GM12878 (cell line): Measurements from ENCODE around the gene SLU7. TPM values are rescaled to one million over a fixed set of nuclear protein-coding genes. Genes with fewer than 3 reads are reported as not detected.

Experiments
- ATAC-seq: fragments of 200-7000 bp; cut with Tn5 transposase; 3 replicates; pipeline ENCODE4 v1.9.1; 2020; ENCODE audit warnings: mild to moderate bottlenecking, moderate library complexity
- BruUV-seq: library from RNA; stranded (reverse); fragments of 400-500 nt; replicated peaks from 2 replicates; lab custom pipeline; 2021; lab: Mats Ljungman, UMichigan
- CTCF ChIA-PET: fragments of 300-600 bp; sonication (Branson Sonifier 250); formaldehyde crosslinking; extraction: SDS; loops from one replicate; lab custom pipeline; 2021; ENCODE audit warnings: inconsistent platforms; lab: Yijun Ruan, JAX
- POLR2A ChIA-PET: fragments of 350-600 bp; formaldehyde crosslinking; extraction: SDS; loops from one replicate; lab custom pipeline; 2021; ENCODE audit warnings: inconsistent platforms; lab: Charles Lee
- RAD21 ChIA-PET: fragments of 300-600 bp; sonication (Branson Sonifier 250); formaldehyde crosslinking; loops from one replicate; lab custom pipeline; 2023; ENCODE audit warnings: antibody characterized with exemption; ENCODE audit not compliant: unreplicated experiment; lab: Charles Lee
- SMC1A ChIA-PET: fragments of 300-600 bp; sonication (Branson Sonifier 250); formaldehyde crosslinking; loops from one replicate; lab custom pipeline; 2023; ENCODE audit not compliant: unreplicated experiment, uncharacterized antibody; lab: Charles Lee
- DNase-seq: peaks from one replicate; pipeline ENCODE4 v3.0.0-alpha.2; 2011; ENCODE audit warnings: low read depth, low spot score
- FAIRE-seq: peaks from 3 replicates; lab custom pipeline; 2011; peaks lifted over from hg19 to GRCh38; lab: Jason Lieb, UNC
- H2AFZ ChIP-seq: 2 replicates; pipeline ENCODE4 v1.6.0; 2011; ENCODE audit warnings: low read depth, low read length, control low read depth; ENCODE audit not compliant: control insufficient read depth
- H3K27ac ChIP-seq: 2 replicates; pipeline ENCODE4 v1.5.1; 2011; ENCODE audit warnings: control low read depth; ENCODE audit not compliant: control insufficient read depth, insufficient read depth
- H3K27me3 ChIP-seq, 2 experiments: replicated peaks in 1 of 2; 2 replicates each; pipeline versions ENCODE4 v1.6.0 to v1.6.1; 2011; ENCODE audit warnings: low read length in 1 of 2; ENCODE audit not compliant: control insufficient read depth in 2 of 2, insufficient read depth in 2 of 2
- H3K36me3 ChIP-seq, 2 experiments: 2 replicates each; pipeline ENCODE4 v1.5.1; 2011; ENCODE audit warnings: low read length in 1 of 2; ENCODE audit not compliant: control insufficient read depth in 2 of 2, insufficient read depth in 2 of 2
- H3K4me1 ChIP-seq: 2 replicates; pipeline ENCODE4 v1.6.1; 2011; ENCODE audit warnings: mild to moderate bottlenecking, low read length, moderate library complexity, mixed read lengths; ENCODE audit not compliant: control insufficient read depth, insufficient read depth
- H3K4me2 ChIP-seq: 2 replicates; pipeline ENCODE4 v1.6.0; 2011; ENCODE audit warnings: control low read depth; ENCODE audit not compliant: control insufficient read depth, insufficient read depth
- H3K4me3 ChIP-seq: fragments of 200-600 bp; sonication (generic); 2 replicates; pipeline ENCODE4 v1.5.1; 2016
- H3K79me2 ChIP-seq: 2 replicates; pipeline ENCODE4 v1.6.0; 2011; ENCODE audit warnings: low read length; ENCODE audit not compliant: control insufficient read depth, insufficient read depth
- H3K9ac ChIP-seq: 2 replicates; pipeline ENCODE4 v1.8.0; 2011; ENCODE audit warnings: low read length, control low read depth, mixed read lengths; ENCODE audit not compliant: control insufficient read depth, insufficient read depth
- H3K9me3 ChIP-seq: replicated peaks from 3 replicates; pipeline ENCODE4 v1.5.1; 2011; ENCODE audit warnings: mild to moderate bottlenecking, low read length; ENCODE audit not compliant: control insufficient read depth, insufficient read depth
- H4K20me1 ChIP-seq: 2 replicates; pipeline ENCODE4 v1.6.0; 2011; ENCODE audit not compliant: control insufficient read depth, insufficient read depth
- MYC ChIP-seq: IDR thresholded peaks from 2 replicates; pipeline ENCODE4 v1.6.1; 2011; ENCODE audit warnings: mild to moderate bottlenecking, low read length, moderate library complexity, inconsistent platforms; ENCODE audit not compliant: insufficient read depth, insufficient replicate concordance, insufficient read length, severe bottlenecking
- NFIC ChIP-seq: IDR thresholded peaks from 2 replicates; pipeline ENCODE4 v1.6.1; 2012; ENCODE audit warnings: low read depth, mild to moderate bottlenecking, inconsistent platforms, low read length, moderate library complexity
- POLR2AphosphoS2 ChIP-seq: IDR thresholded peaks from 2 replicates; pipeline ENCODE4 v1.6.1; 2011; ENCODE audit warnings: low read depth, mild to moderate bottlenecking, low read length, improper control_type of control experiment, moderate library complexity
- SIX5 ChIP-seq: IDR thresholded peaks from 2 replicates; pipeline ENCODE4 v1.6.1; 2011; ENCODE audit warnings: mild to moderate bottlenecking, low read depth, low read length, moderate library complexity; ENCODE audit not compliant: severe bottlenecking
- SMAD1 ChIP-seq: fragments of 450-650 bp; IDR thresholded peaks from 2 replicates; pipeline ENCODE4 v1.6.1; 2018; ENCODE audit warnings: mild to moderate bottlenecking, low read depth; ENCODE audit not compliant: partially characterized antibody
- SMC3 ChIP-seq: IDR thresholded peaks from 2 replicates; pipeline ENCODE4 v1.6.1; 2011; ENCODE audit warnings: low read length, improper control_type of control experiment, borderline replicate concordance
- SUPT20H ChIP-seq: IDR thresholded peaks from 2 replicates; pipeline ENCODE4 v1.6.1; 2011; ENCODE audit warnings: low read depth, mild to moderate bottlenecking, low read length, moderate library complexity, borderline replicate concordance; ENCODE audit not compliant: control insufficient read depth
- YY1 ChIP-seq: IDR thresholded peaks from 2 replicates; pipeline ENCODE4 v1.6.1; 2011; ENCODE audit warnings: low read depth, mild to moderate bottlenecking, low read length
- WGBS: methylation state at CpG from one replicate; pipeline ENCODE4 v1.1.6; 2016; ENCODE audit warnings: low lambda C conversion rate; ENCODE audit not compliant: insufficient replicate concordance, insufficient coverage; ENCODE audit errors: missing lambda C conversion rate; 5-methylcytosine and 5-hydroxymethylcytosine counted together
- in situ Hi-C: fragments of 300-500 bp; cut with MboI; formaldehyde crosslinking; loops from 9 replicates; pipeline ENCODE4 v1.14.3; 2018; ENCODE audit warnings: mixed read lengths
- intact Hi-C: fragments of 100-400 bp; cut with micrococcal nuclease; formaldehyde crosslinking; loops from one replicate; pipeline ENCODE4 v1.14.2; 2022; ENCODE audit not compliant: unreplicated experiment
- polyA plus RNA-seq, 11 experiments: library from polyadenylated mRNA; depleted of rRNA in 4 of 11; unstranded in 6 of 11; stranded (reverse) in 5 of 11; fragments of >200 nt; fragmentation: Nextera tagmentation in 4 of 11; fragmentation: Illumina TruSeq in 1 of 11; extraction: Ambion mirVana in 4 of 11; extraction: Trizol in 1 of 11; gene quantifications; 1 replicate in 1 of 11; 2 replicates in 10 of 11; pipeline versions ENCODE4 v1.2.1 to v1.2.3, GENCODE V29; 2011 to 2016; ENCODE audit warnings: inconsistent platforms in 2 of 11, missing spikeins in 2 of 11, low read depth in 1 of 11
- total RNA-seq, 4 experiments: library from RNA; depleted of rRNA in 3 of 4; stranded (reverse); fragments of >200 nt in 3 of 4; fragmentation: Illumina TruSeq in 1 of 4; extraction: Trizol in 1 of 4; gene quantifications; 2 replicates each; pipeline versions ENCODE4 v1.2.1 to v1.2.3, GENCODE V29; 2013 to 2021
- TF ChIP-seq, protein P1 (sequence below): fragments of 450-650 bp; IDR thresholded peaks from 2 replicates; pipeline ENCODE4 v1.6.1; 2017; ENCODE audit warnings: low read depth, mild to moderate bottlenecking, moderate library complexity
- TF ChIP-seq, protein P2 (sequence below): fragments of 450-650 bp; IDR thresholded peaks from 2 replicates; pipeline ENCODE4 v1.6.1; 2016; ENCODE audit warnings: mild to moderate bottlenecking
- TF ChIP-seq, protein P3 (sequence below): IDR thresholded peaks from 2 replicates; pipeline ENCODE4 v1.6.1; 2011; ENCODE audit warnings: low read depth, mild to moderate bottlenecking, low read length, moderate library complexity, borderline replicate concordance; ENCODE audit errors: extremely low read depth
- TF ChIP-seq, protein P4 (sequence below): fragments of 450-650 bp; IDR thresholded peaks from 2 replicates; pipeline ENCODE4 v1.6.1; 2018; ENCODE audit warnings: borderline replicate concordance, mild to moderate bottlenecking; ENCODE audit not compliant: partially characterized antibody

SLU7 gene
- total and polyA plus RNA-seq, 10 of the 15 experiments (the other 5 are each of a cell fraction or from before 2014, with no cell fraction given), result 32.7 to 55.2 (median 46.6) TPM

DNA sequence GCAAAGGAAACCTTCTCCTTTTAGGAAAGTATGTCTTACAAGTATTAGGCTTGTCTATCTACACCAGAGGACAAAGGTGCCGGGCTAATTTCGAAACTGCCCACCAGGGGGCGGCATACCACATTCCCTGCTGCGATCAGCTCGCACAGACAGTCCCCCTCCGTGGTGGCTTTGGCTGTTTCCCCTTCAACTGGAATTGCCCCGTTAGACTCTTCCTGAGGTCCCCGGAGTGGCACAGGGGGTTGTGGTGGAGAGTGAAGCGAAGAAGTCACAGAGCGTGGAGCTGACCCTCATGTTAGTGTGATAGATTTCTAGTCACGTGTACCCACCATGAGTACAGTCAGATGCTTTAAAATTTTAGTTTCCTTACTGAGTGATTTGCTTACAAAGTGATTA, 20.3 kb upstream of the SLU7 start (continued):
- TF ChIP-seq, protein P1, sequence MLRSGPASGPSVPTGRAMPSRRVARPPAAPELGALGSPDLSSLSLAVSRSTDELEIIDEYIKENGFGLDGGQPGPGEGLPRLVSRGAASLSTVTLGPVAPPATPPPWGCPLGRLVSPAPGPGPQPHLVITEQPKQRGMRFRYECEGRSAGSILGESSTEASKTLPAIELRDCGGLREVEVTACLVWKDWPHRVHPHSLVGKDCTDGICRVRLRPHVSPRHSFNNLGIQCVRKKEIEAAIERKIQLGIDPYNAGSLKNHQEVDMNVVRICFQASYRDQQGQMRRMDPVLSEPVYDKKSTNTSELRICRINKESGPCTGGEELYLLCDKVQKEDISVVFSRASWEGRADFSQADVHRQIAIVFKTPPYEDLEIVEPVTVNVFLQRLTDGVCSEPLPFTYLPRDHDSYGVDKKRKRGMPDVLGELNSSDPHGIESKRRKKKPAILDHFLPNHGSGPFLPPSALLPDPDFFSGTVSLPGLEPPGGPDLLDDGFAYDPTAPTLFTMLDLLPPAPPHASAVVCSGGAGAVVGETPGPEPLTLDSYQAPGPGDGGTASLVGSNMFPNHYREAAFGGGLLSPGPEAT, result peak; percentile 79

DNA sequence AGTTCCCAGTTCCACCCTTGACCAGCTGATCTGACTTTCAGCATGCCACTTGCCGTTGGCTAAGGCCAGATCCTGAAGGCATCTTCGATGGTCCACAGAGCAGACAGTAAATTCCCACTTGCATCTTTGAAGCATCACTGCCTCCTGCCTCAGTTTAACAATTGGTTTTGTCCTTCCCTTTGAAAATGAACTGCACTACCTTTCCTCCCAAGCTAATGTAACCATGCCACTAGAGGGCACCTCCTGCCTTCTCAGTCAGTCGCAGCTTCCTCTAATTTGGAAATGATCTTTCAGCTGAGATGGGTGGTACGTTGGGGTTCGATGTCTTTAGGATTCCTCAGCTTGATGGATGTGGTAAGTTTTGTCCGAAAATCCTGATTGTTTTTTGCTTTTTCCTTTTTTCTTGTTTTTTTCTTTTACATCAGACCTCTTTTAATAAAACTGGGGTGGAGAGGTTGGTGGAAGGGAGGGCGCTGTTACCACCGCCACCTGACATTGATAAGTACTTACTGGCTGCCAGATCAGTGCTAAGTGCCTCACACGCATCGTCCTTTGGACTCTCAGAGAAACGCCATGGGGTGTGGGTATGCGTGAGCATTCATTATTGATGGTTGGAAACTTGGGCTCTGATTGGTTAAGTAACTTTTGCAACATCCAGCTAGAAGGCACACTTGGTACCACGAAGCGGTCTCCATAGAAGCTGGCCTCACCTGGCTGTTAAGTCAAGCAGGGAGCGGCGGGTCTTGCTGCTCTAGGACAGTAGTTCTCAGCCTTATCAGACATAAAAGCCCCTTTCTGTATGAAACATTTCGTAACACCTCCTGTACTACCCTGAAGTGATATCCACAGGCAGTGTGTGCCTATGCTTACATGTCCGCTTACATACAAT, 19.7 kb upstream of the SLU7 start:
- peak overlapping the region; percentile 70 for H3K4me3 ChIP-seq
- FAIRE-seq, result peak; percentile 47
- in situ Hi-C loops, result loop anchor here (5.0 to 10.0 kb wide), 3 partner anchors 39 to 1106 kb away; partner anchors contain the start of gene GABRB2
- H4K20me1 ChIP-seq, result no peaks in the 10 kb centered on the region
- BruUV-seq, result no TSS peak
- H3K27ac ChIP-seq, result peak overlapping the region; percentile 82
- H3K9me3 ChIP-seq, result peaks cover 3% of the 10 kb centered on the region; the same call in 2 of the 3 replicates
- WGBS, result under 1% methylated on average over 18 of the region's 18 CpGs
- H3K4me2 ChIP-seq, result peak overlapping the region; percentile 87
- peak overlapping the region; percentile 68 for H3K9ac ChIP-seq
- no peaks in the 10 kb centered on the region for H3K27me3 ChIP-seq
- peak; percentile 51 for ATAC-seq
- RAD21 ChIA-PET, result interaction anchor here (0.8 to 7.8 kb wide), 31 partner anchors 8 to 681 kb away, joined by 3 to 329 read pairs (median 4); partner anchors contain the start of genes PTTG1, SLU7 and TTC1
- H3K79me2 ChIP-seq, result peaks cover 45% of the 10 kb centered on the region
- intact Hi-C loops, result loop anchor here (1.0 to 10.0 kb wide), 10 partner anchors 22 to 1094 kb away; no protein-coding TSS in a partner anchor
- DNase-seq, result peak; percentile 69
- POLR2A ChIA-PET, result interaction anchor here (0.5 to 7.8 kb wide), 16 partner anchors 15 to 406 kb away, joined by 3 to 156 read pairs (median 6); partner anchors contain the start of genes PTTG1 and SLU7
- H3K36me3 ChIP-seq, result no peaks in the 10 kb centered on the region
- peak overlapping the region; percentile 90 for H2AFZ ChIP-seq
- SMC1A ChIA-PET, result interaction anchor here (0.5 to 7.8 kb wide), 35 partner anchors 8 to 1783 kb away, joined by 3 to 511 read pairs (median 5); partner anchors contain the start of genes FAM200C, PTTG1 and SLU7
- H3K4me1 ChIP-seq, result peaks cover 51% of the 10 kb centered on the region
- CTCF ChIA-PET, result interaction anchor here (0.5 to 7.7 kb wide), 66 partner anchors 9 to 1659 kb away, joined by 3 to 235 read pairs (median 5); partner anchors contain the start of genes PTTG1 and SLU7
- TF ChIP-seq POLR2AphosphoS2 (no peak), YY1 (peak; percentile 40; the same call in 1 of the 2 replicates), SMAD1 (peak; percentile 15), MYC (no peak), SIX5 (no peak), SMC3 (peak; percentile 83), NFIC (no peak), SUPT20H (no peak)
- TF ChIP-seq, protein P2, sequence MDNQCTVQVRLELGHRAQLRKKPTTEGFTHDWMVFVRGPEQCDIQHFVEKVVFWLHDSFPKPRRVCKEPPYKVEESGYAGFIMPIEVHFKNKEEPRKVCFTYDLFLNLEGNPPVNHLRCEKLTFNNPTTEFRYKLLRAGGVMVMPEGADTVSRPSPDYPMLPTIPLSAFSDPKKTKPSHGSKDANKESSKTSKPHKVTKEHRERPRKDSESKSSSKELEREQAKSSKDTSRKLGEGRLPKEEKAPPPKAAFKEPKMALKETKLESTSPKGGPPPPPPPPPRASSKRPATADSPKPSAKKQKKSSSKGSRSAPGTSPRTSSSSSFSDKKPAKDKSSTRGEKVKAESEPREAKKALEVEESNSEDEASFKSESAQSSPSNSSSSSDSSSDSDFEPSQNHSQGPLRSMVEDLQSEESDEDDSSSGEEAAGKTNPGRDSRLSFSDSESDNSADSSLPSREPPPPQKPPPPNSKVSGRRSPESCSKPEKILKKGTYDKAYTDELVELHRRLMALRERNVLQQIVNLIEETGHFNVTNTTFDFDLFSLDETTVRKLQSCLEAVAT, result peak; percentile 81
- TF ChIP-seq, protein P3, sequence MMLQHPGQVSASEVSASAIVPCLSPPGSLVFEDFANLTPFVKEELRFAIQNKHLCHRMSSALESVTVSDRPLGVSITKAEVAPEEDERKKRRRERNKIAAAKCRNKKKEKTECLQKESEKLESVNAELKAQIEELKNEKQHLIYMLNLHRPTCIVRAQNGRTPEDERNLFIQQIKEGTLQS, result no peak
- TF ChIP-seq, protein P4, sequence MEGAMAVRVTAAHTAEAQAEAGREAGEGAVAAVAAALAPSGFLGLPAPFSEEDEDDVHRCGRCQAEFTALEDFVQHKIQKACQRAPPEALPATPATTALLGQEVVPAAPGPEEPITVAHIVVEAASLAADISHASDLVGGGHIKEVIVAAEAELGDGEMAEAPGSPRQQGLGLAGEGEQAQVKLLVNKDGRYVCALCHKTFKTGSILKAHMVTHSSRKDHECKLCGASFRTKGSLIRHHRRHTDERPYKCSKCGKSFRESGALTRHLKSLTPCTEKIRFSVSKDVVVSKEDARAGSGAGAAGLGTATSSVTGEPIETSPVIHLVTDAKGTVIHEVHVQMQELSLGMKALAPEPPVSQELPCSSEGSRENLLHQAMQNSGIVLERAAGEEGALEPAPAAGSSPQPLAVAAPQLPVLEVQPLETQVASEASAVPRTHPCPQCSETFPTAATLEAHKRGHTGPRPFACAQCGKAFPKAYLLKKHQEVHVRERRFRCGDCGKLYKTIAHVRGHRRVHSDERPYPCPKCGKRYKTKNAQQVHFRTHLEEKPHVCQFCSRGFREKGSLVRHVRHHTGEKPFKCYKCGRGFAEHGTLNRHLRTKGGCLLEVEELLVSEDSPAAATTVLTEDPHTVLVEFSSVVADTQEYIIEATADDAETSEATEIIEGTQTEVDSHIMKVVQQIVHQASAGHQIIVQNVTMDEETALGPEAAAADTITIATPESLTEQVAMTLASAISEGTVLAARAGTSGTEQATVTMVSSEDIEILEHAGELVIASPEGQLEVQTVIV, result no peak
